ENCODE results near the gene PANK1.

Gene PANK1

DNA sequence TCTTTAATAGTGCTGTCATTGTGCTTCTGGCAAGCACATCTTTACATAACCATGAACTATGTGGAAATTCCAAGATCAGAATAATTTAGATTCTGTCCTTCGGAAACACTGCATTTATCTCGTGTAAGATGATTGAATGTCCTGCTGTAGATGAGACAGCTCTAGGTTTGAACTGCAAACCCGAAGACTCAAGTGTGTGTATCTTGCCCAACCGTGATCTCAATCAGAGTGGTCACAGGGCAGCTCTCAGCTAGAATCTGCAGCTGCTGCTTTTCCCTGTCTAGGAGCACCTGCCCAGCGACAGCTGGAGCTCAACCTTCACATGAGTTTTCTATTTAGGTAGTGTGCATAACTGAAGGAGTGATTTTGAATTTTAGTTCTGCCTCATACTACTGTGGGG lies 38.8 kb upstream of the PANK1 start:
- H3K27me3 ChIP-seq (replicated peaks; ENCODE audit: insufficient read depth, low read length), result no peaks in the 10 kb centered on the region
- H3K4me1 ChIP-seq (ENCODE audit: low read length), result no peaks in the 10 kb centered on the region
- H3K4me3 ChIP-seq (ENCODE audit: low read length), result no peak overlapping the region
- no peak overlapping the region for H3K4me2 ChIP-seq (ENCODE audit: low read depth, low read length)
- H2AFZ ChIP-seq (ENCODE audit: low read length), result no peak overlapping the region
- no peaks in the 10 kb centered on the region for H3K9me3 ChIP-seq (replicated peaks; ENCODE audit: insufficient read depth, low read length)
- H3K9me2 ChIP-seq (replicated peaks; ENCODE audit: insufficient read depth, low read length), result no peaks in the 10 kb centered on the region
- TF ChIP-seq, protein P1, sequence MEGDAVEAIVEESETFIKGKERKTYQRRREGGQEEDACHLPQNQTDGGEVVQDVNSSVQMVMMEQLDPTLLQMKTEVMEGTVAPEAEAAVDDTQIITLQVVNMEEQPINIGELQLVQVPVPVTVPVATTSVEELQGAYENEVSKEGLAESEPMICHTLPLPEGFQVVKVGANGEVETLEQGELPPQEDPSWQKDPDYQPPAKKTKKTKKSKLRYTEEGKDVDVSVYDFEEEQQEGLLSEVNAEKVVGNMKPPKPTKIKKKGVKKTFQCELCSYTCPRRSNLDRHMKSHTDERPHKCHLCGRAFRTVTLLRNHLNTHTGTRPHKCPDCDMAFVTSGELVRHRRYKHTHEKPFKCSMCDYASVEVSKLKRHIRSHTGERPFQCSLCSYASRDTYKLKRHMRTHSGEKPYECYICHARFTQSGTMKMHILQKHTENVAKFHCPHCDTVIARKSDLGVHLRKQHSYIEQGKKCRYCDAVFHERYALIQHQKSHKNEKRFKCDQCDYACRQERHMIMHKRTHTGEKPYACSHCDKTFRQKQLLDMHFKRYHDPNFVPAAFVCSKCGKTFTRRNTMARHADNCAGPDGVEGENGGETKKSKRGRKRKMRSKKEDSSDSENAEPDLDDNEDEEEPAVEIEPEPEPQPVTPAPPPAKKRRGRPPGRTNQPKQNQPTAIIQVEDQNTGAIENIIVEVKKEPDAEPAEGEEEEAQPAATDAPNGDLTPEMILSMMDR (IDR thresholded peaks at IDR 0.05; ENCODE audit: low read length), result no peak
- no peak for TF ChIP-seq EZH2 (optimal IDR thresholded peaks at IDR 0.05; ENCODE audit: low read depth, low read length)
- TF ChIP-seq EZH2phosphoT487 (IDR thresholded peaks at IDR 0.05; ENCODE audit: low read length), result no peak
- no peaks in the 10 kb centered on the region for H3F3A ChIP-seq (ENCODE audit: insufficient read depth, low read length)
- H3K79me2 ChIP-seq (ENCODE audit: low read length), result no peaks in the 10 kb centered on the region
- no peaks in the 10 kb centered on the region for H4K20me1 ChIP-seq (ENCODE audit: insufficient read depth, low read length)
- H3K27ac ChIP-seq (ENCODE audit: low read length), result no peak overlapping the region
- DNase-seq, result no peak
- no peaks in the 10 kb centered on the region for H3K36me3 ChIP-seq (replicated peaks; ENCODE audit: insufficient read depth, low read length)
- H3K9ac ChIP-seq (ENCODE audit: low read length), result no peak overlapping the region

DNA sequence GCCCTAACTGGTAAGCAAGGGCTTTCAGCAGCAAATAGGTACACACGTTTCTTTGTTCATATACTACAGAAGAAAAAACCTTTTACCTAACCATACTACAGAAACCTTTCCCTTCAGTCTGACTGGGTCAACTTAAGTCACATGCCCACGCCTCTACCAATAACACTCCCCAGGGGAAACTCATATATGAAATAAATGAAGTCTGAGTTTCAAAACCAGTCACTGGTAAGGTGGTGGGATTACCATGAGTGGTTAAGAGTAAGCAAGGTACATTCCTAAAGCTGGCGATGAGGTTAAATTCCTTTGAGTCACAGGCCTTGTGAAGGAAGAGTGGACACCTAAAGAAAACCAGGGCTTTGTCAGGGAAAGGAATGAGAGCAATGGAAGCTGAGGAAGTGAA lies 34.9 kb upstream of the PANK1 start:
- H3K27ac ChIP-seq (ENCODE audit: low read length), result no peak overlapping the region
- H2AFZ ChIP-seq (ENCODE audit: low read length), result no peak overlapping the region
- no peak overlapping the region for H3K4me3 ChIP-seq (ENCODE audit: low read length)
- no peak for TF ChIP-seq EZH2phosphoT487 (IDR thresholded peaks at IDR 0.05; ENCODE audit: low read length)
- TF ChIP-seq, protein P1 (IDR thresholded peaks at IDR 0.05; ENCODE audit: low read length), result no peak
- TF ChIP-seq EZH2 (optimal IDR thresholded peaks at IDR 0.05; ENCODE audit: low read depth, low read length), result no peak
- no peaks in the 10 kb centered on the region for H3K79me2 ChIP-seq (ENCODE audit: low read length)
- H3K9me3 ChIP-seq (replicated peaks; ENCODE audit: insufficient read depth, low read length), result no peaks in the 10 kb centered on the region
- no peaks in the 10 kb centered on the region for H3K9me2 ChIP-seq (replicated peaks; ENCODE audit: insufficient read depth, low read length)
- H3K9ac ChIP-seq (ENCODE audit: low read length), result no peak overlapping the region
- DNase-seq, result no peak
- H3K4me2 ChIP-seq (ENCODE audit: low read depth, low read length), result no peak overlapping the region
- H3F3A ChIP-seq (ENCODE audit: insufficient read depth, low read length), result no peaks in the 10 kb centered on the region
- H4K20me1 ChIP-seq (ENCODE audit: insufficient read depth, low read length), result no peaks in the 10 kb centered on the region
- H3K36me3 ChIP-seq (replicated peaks; ENCODE audit: insufficient read depth, low read length), result no peaks in the 10 kb centered on the region
- no peaks in the 10 kb centered on the region for H3K4me1 ChIP-seq (ENCODE audit: low read length)
- H3K27me3 ChIP-seq (replicated peaks; ENCODE audit: insufficient read depth, low read length), result no peaks in the 10 kb centered on the region

DNA sequence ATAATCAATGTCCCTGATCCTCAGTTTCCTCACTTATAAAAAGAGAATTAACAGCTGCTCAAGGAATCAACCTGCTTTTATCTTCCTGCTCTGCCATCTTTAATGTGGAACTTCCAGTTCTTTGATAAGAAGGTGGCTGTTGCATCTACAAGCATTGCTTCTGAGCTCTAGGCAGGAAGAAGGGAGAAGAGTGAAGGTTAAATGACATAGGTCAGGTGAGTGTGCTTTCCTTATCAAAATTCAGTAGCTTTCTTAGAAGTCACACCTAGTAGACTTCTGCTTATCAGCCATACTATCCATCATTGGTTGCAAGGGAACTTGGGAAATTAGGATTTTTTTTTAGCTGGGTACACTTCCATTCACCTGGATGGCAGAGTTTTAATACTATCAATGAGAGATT lies 32.3 kb upstream of the PANK1 start:
- H3K4me2 ChIP-seq (ENCODE audit: low read depth, low read length), result no peak overlapping the region
- no peaks in the 10 kb centered on the region for H4K20me1 ChIP-seq (ENCODE audit: insufficient read depth, low read length)
- TF ChIP-seq EZH2 (optimal IDR thresholded peaks at IDR 0.05; ENCODE audit: low read depth, low read length), result no peak
- TF ChIP-seq EZH2phosphoT487 (IDR thresholded peaks at IDR 0.05; ENCODE audit: low read length), result no peak
- TF ChIP-seq, protein P1 (IDR thresholded peaks at IDR 0.05; ENCODE audit: low read length), result no peak
- no peaks in the 10 kb centered on the region for H3F3A ChIP-seq (ENCODE audit: insufficient read depth, low read length)
- H3K4me3 ChIP-seq (ENCODE audit: low read length), result no peak overlapping the region
- H2AFZ ChIP-seq (ENCODE audit: low read length), result no peak overlapping the region
- H3K9me2 ChIP-seq (replicated peaks; ENCODE audit: insufficient read depth, low read length), result no peaks in the 10 kb centered on the region
- H3K9ac ChIP-seq (ENCODE audit: low read length), result no peak overlapping the region
- no peaks in the 10 kb centered on the region for H3K4me1 ChIP-seq (ENCODE audit: low read length)
- DNase-seq, result no peak
- no peak overlapping the region for H3K27ac ChIP-seq (ENCODE audit: low read length)
- no peaks in the 10 kb centered on the region for H3K9me3 ChIP-seq (replicated peaks; ENCODE audit: insufficient read depth, low read length)
- no peaks in the 10 kb centered on the region for H3K27me3 ChIP-seq (replicated peaks; ENCODE audit: insufficient read depth, low read length)
- H3K36me3 ChIP-seq (replicated peaks; ENCODE audit: insufficient read depth, low read length), result no peaks in the 10 kb centered on the region
- no peaks in the 10 kb centered on the region for H3K79me2 ChIP-seq (ENCODE audit: low read length)
